DND-41 (cell line): ENCODE results near the gene FAM222A.

Experiments used
- ATAC-seq: fragments of 200-7000 bp; cut with Tn5 transposase; 3 replicates; pipeline ENCODE4 v1.9.1; 2021; ENCODE audit warnings: low read depth; ENCODE audit not compliant: insufficient read depth
- DNase-seq: peaks from one replicate; pipeline ENCODE4 v3.0.0-alpha.2; 2020
- H2AFZ ChIP-seq: 2 replicates; pipeline ENCODE4 v1.6.0; 2012; ENCODE audit warnings: low read depth, low read length
- H3K27ac ChIP-seq: 2 replicates; pipeline ENCODE4 v1.5.1; 2012; ENCODE audit warnings: low read length, inconsistent platforms
- H3K27me3 ChIP-seq: fragments of 200-600 bp; sonication (generic); 2 replicates; pipeline ENCODE4 v1.6.0; 2012; ENCODE audit warnings: low read length, mild to moderate bottlenecking, inconsistent platforms; ENCODE audit not compliant: insufficient read depth, poor library complexity
- H3K36me3 ChIP-seq: 2 replicates; pipeline ENCODE4 v1.5.1; 2012; ENCODE audit warnings: low read length, inconsistent platforms; ENCODE audit not compliant: insufficient read depth
- H3K4me1 ChIP-seq: 2 replicates; pipeline ENCODE4 v1.5.1; 2012; ENCODE audit warnings: mild to moderate bottlenecking, low read length; ENCODE audit not compliant: insufficient read depth
- H3K4me2 ChIP-seq: 2 replicates; pipeline ENCODE4 v1.6.0; 2012; ENCODE audit warnings: mild to moderate bottlenecking, moderate library complexity, low read length, inconsistent platforms; ENCODE audit not compliant: insufficient read depth
- H3K4me3 ChIP-seq, 2 experiments: fragments of 200-600 bp in 1 of 2; shearing (Covaris generic) in 1 of 2; 2 replicates each; pipeline ENCODE4 v1.5.1; 2012 to 2016; ENCODE audit warnings: inconsistent platforms in 2 of 2, low read length in 2 of 2, mild to moderate bottlenecking in 2 of 2, low read depth in 1 of 2, moderate library complexity in 1 of 2
- H3K79me2 ChIP-seq: 2 replicates; pipeline ENCODE4 v1.6.0; 2012; ENCODE audit warnings: low read length, inconsistent platforms; ENCODE audit not compliant: insufficient read depth
- H3K9ac ChIP-seq: 2 replicates; pipeline ENCODE4 v1.6.0; 2012; ENCODE audit warnings: low read depth, mild to moderate bottlenecking, inconsistent platforms, low read length, moderate library complexity
- H3K9me3 ChIP-seq: 2 replicates; pipeline ENCODE4 v1.5.1; 2012; ENCODE audit warnings: low read length, moderate library complexity, mild to moderate bottlenecking, inconsistent platforms; ENCODE audit not compliant: insufficient read depth, severe bottlenecking
- H4K20me1 ChIP-seq: 2 replicates; pipeline ENCODE4 v1.6.0; 2012; ENCODE audit warnings: low read length; ENCODE audit not compliant: insufficient read depth
- CTCF ChIP-seq: IDR thresholded peaks from 2 replicates; pipeline ENCODE4 v1.5.1; 2012; ENCODE audit warnings: borderline replicate concordance, low read length, moderate library complexity, mild to moderate bottlenecking; ENCODE audit not compliant: poor library complexity, severe bottlenecking; ENCODE audit errors: extremely low read depth
- EZH2 ChIP-seq: IDR thresholded peaks from 3 replicates; pipeline ENCODE4 v1.6.1; 2012; ENCODE audit warnings: borderline replicate concordance, low read depth, mild to moderate bottlenecking, moderate library complexity, low read length, inconsistent platforms; ENCODE audit not compliant: severe bottlenecking

FAM222A gene

GRCh38 chr12:109737631-109738030 lies 24.0 kb downstream of the FAM222A start:
- no peak for DNase-seq
- Histone ChIP-seq H4K20me1 (peaks cover 15% of the 10 kb centered on the region; the same call in 1 of the 2 replicates), H2AFZ (no peak overlapping the region), H3K27ac (no peak overlapping the region), H3K27me3 (no peaks in the 10 kb centered on the region), H3K4me1 (no peaks in the 10 kb centered on the region), H3K79me2 (no peaks in the 10 kb centered on the region), H3K36me3 (no peaks in the 10 kb centered on the region), H3K4me3 (no peak overlapping the region), H3K4me2 (no peak overlapping the region), H3K9me3 (no peaks in the 10 kb centered on the region), H3K9ac (no peak overlapping the region)
- no peak for ATAC-seq
- TF ChIP-seq EZH2 (no peak), CTCF (no peak)

- Histone ChIP-seq H2AFZ (no peak overlapping the region), H3K27ac (no peak overlapping the region), H3K36me3 (no peaks in the 10 kb centered on the region), H3K27me3 (no peaks in the 10 kb centered on the region), H3K4me2 (no peak overlapping the region), H3K4me1 (no peaks in the 10 kb centered on the region), H3K9ac (no peak overlapping the region), H4K20me1 (peaks cover 12% of the 10 kb centered on the region; the same call in 1 of the 2 replicates), H3K79me2 (no peaks in the 10 kb centered on the region), H3K9me3 (no peaks in the 10 kb centered on the region), H3K4me3 (no peak overlapping the region)
- DNase-seq (no peak), ATAC-seq (no peak)
- TF ChIP-seq EZH2: no peak
- TF ChIP-seq CTCF: no peak
Observed at GRCh38 chr12:109738209-109738608, 24.6 kb downstream of the FAM222A start.

- Histone ChIP-seq H3K79me2 (no peaks in the 10 kb centered on the region), H4K20me1 (peaks cover 12% of the 10 kb centered on the region; the same call in 1 of the 2 replicates), H3K36me3 (no peaks in the 10 kb centered on the region), H3K9ac (no peak overlapping the region), H3K9me3 (no peaks in the 10 kb centered on the region), H3K4me3 (no peak overlapping the region), H3K4me2 (no peak overlapping the region), H2AFZ (no peak overlapping the region), H3K27ac (no peak overlapping the region), H3K4me1 (no peaks in the 10 kb centered on the region), H3K27me3 (no peaks in the 10 kb centered on the region)
- DNase-seq (no peak), ATAC-seq (no peak)
- TF ChIP-seq EZH2 (no peak), CTCF (no peak)
Observed at GRCh38 chr12:109738878-109739665, 25.4 kb downstream of the FAM222A start.
